Lower leg skin (tissue), 3 donors: ENCODE results near the gene FANCL.

Experiments used
- CTCF ChIP-seq, 3 donors: fragments of 450-650 bp; IDR thresholded peaks; one replicate each; pipeline ENCODE4 v1.5.1; 2016; ENCODE audit warnings: antibody characterized with exemption in 3 of 3, mild to moderate bottlenecking in 3 of 3, moderate library complexity in 2 of 3
- POLR2A ChIP-seq, 2 donors: fragments of 450-650 bp; IDR thresholded peaks; one replicate each; pipeline ENCODE4 v1.6.1; 2016 to 2017; ENCODE audit warnings: antibody characterized with exemption in 2 of 2, mild to moderate bottlenecking in 1 of 2, moderate library complexity in 1 of 2

GRCh38 chr2:58221909-58222308 lies 19.2 kb downstream of the FANCL start:
- TF ChIP-seq CTCF (IDR thresholded peaks at IDR 0.05) (no peak), POLR2A (IDR thresholded peaks at IDR 0.05) (no peak)
